HG02885 (cell line): ENCODE results near the gene CA7.
"Not testable (repeated sequence)": the region's sequence is repeated elsewhere in the genome, so short reads cannot be mapped to it uniquely, and the experiment has no call there.

Source experiments
- ATAC-seq: cut with Tn5 transposase; IDR thresholded peaks from one replicate; pipeline ENCODE4 v1.9.1; 2021; ENCODE audit warnings: mild to moderate bottlenecking; ENCODE audit not compliant: unreplicated experiment, poor library complexity

Gene CA7

GRCh38 chr16:66894948-66895688, 50.9 kb downstream of the CA7 start:
- ATAC-seq = peak; percentile 62

GRCh38 chr16:66895689-66895979, 51.4 kb downstream of the CA7 start:
- no peak for ATAC-seq

DNA sequence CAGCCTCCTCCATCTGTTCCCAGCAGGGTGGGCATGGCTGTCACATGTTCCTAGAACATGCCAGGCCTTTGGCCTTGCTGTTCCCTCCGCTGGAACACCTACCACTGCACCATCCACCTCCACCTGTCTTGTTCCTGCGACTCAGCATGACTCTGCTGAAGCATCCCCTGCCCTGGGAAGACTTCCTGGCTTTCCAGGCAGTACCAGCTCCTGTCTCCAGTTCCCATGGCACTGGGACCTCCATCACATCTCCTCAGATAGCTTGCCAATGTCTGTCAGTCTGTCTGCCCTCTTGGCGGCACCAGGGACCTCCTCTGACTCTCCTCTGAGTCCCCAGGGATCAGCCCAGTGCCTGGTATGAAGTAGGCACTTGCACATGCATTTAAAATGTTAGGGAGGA, 51.8 kb downstream of the CA7 start:
- no peak for ATAC-seq

- ATAC-seq = not testable (repeated sequence)
Measured at GRCh38 chr16:66896682-66897081, 52.5 kb downstream of the CA7 start.

- ATAC-seq = no peak
Measured at GRCh38 chr16:66898207-66898606, 54.0 kb downstream of the CA7 start.

- ATAC-seq = no peak
Measured at GRCh38 chr16:66898933-66899309, 54.7 kb downstream of the CA7 start.

DNA sequence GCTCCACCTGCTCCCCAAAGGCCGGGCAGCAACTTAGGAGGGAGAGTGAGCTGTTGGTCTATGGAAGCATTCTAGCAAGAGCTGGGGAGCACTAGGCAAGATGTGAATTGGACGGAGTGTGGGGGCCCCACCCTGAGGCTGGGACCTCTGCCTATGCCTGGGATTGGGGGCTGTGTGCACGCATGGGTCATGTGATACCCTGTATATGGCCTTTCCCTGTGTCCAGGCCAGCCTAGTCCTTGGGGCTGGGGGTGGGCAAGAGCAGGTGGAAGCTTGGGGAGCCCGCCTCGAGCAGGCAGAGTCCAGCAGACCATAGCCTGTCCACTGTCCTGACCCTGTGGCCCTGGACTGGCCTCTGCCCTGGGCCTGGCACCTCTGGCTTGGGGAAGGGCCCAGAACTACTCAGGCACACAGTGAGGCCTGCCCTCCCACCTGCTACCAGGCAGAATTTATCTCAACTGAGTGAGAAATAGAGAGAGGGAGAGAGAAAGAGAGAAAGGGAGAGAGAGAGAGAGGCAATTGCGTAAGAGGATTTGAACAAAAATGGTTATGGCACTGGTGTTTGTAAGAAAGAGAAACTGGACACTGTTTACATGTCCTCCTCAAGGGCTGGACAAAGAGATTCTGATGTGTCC, 55.2 kb downstream of the CA7 start:
- ATAC-seq = no peak

- no peak for ATAC-seq
Measured at GRCh38 chr16:66899945-66900710, 55.9 kb downstream of the CA7 start.

- ATAC-seq = no peak
Measured at GRCh38 chr16:66900721-66901441, 56.7 kb downstream of the CA7 start.

- ATAC-seq = no peak
Measured at GRCh38 chr16:66901626-66902025, 57.4 kb downstream of the CA7 start.

DNA sequence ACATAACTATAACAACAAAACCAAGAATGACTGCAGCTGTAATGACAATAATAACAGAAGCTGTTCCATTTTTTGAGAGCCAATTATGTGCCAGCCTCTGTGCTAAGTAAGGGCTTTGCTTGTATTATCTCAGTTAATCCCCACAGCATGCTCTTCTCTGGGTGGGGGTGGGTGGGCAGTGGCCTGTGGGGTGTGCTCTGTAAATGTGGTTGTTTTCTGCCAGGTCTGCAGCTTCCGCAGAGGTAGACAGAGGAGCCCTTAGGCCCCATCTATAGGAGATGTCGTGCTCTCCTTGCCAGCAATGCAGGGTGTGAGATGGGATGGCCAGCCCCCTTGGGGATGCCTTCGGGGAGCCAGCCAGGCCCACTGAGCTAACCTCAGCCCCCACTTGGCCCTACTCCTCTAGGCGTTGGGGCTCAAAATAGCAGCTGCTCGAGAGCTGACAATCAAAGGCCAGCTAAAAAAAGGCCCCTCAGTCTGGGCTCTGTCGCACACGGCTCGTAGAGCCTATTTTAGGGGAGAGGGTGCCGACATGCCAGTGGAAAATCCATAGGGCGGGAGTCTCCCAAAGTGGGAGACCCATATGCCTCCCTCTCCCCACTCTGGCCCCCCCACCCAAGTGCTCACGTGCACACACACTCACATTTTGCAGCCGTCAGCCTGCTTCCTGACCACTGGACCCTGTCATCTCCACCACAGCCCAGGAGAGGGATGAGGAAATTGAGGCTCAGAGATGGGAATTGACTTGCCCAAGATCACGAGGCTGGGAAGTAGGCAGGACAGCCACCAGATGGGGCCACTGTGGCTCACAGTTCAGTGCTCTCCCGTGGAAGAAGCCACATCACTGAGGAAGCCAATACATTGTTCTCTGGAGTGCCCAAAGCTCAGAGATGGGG, 58.7 kb downstream of the CA7 start:
- no peak for ATAC-seq
